Right lobe of liver (tissue), 4 donors: ENCODE results near the gene REEP5.

ENCODE experiments used
- CTCF ChIP-seq, 4 donors: fragments of 200-600 bp in 3 of 4; fragments of 450-650 bp in 1 of 4; IDR thresholded peaks; one replicate each; pipeline versions ENCODE4 v1.5.1 to v1.8.0; 2016 to 2022; ENCODE audit warnings: antibody characterized with exemption in 4 of 4, mild to moderate bottlenecking in 2 of 4
- POLR2A ChIP-seq: fragments of 450-650 bp; IDR thresholded peaks from one replicate; pipeline ENCODE4 v1.6.1; 2017; ENCODE audit warnings: antibody characterized with exemption, mild to moderate bottlenecking
- donor health status: DM: no; HTN: no; CAD: no.
- donor health status: DM: no; HTN: no; CAD: no.
- donor health status: DM: no; HTN: yes; CAD: no.

DNA sequence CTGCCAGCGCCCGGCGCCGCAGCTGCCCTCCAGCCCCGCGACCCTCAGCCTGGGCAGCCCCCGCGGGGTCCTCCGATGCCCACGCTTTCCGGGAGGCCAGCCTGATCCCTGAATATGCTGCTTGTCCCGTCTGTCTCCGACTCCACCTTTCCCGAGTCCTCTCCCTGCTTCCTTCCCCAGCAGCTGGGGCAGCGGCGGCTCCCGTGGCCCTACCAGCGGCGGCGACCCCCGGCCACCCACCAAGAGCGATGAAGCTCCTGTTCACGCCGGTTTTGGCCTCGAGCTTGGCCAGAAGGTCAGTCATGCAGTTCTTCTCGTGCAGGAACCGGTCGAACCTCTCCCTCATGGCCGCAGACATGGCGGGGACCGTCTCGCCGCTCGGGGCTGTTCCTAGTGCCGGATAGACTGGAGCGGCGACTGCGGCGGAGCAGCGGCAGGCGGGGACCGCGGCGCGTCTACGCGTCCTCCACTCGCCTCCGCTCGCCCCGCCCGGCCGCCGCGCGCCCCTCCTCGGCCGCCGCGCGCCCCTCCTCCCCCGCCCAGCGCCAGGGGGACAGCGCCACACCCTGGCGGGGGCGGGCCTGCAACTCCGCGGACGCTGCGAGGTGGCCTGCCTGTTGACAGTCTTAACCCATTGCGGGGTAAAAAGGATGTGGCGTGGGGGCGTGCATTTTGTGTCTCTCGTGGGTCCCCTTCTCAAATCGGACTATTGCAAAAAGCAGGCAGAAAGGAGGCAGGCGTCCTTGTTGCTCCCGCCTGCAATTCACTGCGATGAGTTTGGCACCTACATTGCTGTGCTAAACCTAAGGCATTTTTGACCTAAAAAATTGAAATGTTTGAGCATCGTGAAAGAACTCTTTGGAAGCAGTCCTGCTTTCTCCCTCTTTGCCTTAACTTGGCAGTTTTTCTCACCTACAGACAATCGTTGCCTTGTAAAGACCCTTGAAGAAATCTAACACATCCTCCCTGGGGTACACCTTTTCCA, at the start of gene REEP5:
- TF ChIP-seq POLR2A (peak; percentile 96), CTCF (IDR thresholded peaks at IDR 0.05) (peak; percentile 77 to 94 (median 84))
